ENCODE results near the gene KIF2C.
A peak's percentile ranks its signal among the peaks of the same experiment; 100 is the strongest.
"Not testable (repeated sequence)": the region's sequence is repeated elsewhere in the genome, so short reads cannot be mapped to it uniquely, and the experiment has no call there.

KIF2C gene
- total RNA-seq, result 6.5 to 42.7 (median 21.8) reads per million in 18 experiments

- peak; percentile 99 for DNase-seq
Observed at GRCh38 chr1:44739307-44740178, at the start of gene KIF2C. KIF2C (plus strand) TSS chr1:44739837; CDS start chr1:44739933, 96 bp downstream.

DNA sequence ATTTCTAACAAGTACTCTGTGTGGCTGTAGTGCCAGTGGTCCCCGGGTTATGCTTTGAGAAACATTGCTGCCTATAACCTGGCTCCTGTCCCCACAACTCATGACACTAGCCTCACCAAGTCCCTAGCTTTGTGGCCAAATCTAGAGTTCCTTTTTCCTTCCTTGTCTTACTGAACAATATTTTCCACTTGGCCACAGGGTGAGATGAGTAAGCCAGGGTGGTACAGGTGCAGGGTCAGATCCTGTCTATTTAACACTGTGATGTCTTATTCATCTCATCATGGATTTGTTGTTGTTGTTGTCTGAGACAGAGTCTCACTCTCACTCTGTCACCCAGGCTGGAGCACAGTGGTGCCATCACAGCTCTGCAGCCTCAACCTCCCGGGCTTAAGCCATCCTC is 46.5 kb upstream of the KIF2C start:
- DNase-seq, result peak in 1 of 2 donors; percentile 31

- peak; percentile 23 to 37 for DNase-seq
Observed at GRCh38 chr1:44693900-44694299, 45.7 kb upstream of the KIF2C start.

DNA sequence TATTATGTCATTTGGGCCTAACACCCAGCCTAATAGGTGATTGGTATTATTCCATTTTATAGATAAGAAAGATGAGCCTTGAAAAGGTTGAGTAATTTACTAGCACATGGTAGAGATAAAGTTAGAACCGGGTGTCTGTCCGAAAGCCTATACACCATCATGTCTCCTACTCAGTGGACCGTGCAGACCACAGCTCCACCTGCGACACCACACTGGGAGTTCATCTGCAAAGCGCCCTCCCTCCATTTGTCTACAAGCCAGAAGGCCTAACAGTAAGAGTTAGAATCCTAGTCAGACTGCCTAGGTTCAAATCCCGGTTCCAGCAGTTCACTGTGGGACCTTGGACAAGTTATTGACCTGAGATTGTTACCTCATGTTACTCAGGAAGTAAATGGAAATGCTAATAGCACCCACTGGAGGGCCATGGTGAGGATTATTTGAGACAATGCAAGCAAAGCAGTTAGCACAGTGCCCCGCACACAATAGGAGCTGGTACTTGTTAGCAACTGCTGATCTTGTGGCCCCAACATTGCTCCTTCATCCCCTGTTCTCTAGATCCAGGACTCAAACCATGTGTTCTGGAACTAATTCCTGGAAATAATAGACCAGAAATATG is 44.7 kb upstream of the KIF2C start:
- no peak for DNase-seq

- DNase-seq, result no peak
Observed at GRCh38 chr1:44695671-44696070, 44.0 kb upstream of the KIF2C start.

- no peak for DNase-seq
Observed at GRCh38 chr1:44696101-44696500, 43.5 kb upstream of the KIF2C start.

DNA sequence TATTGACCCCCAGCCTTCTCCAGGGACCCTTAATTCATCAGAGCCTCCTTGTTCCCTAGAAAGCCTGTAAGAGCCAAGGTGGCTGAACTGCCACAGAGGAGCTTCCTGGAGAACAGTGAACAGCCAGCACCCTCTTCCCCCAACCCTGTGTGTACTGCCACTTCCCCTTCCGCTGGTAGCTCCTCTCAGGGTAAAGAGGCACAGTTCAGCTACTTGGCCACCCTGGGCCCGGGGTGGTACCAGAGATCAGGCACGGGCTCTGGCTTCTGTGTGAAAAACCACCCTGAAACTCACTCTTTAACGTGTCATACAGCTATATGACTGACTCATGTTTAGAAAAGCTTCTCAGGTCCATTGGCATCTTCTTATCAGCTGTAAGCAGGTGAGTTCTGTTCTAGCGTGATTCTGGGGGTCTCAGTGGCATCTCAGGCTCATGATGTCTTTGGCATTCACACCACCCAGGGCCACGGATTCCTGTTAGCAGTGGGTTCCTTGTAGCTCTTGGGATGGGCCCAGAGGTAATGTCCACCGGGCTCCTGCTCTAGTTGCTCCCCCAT is 42.8 kb upstream of the KIF2C start:
- DNase-seq, result peak; percentile 39 to 67

DNA sequence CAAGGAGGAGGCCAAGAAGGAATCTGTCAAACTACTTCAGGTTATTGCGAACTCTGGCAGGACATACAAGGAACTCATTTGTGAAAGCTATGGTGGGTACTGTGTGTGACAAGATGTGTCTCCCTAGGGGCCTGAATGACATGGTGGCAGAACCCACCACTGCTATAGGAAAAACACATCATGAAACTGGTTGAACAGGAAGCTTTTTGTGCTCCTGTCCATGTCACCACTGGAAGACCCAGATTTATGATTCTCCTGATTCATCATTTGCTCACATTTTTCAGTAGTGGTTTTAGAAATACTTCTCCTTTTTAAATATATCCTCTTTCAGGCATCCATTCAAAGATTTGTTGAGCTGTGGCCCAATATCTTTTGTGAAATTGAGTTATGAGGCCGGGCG is 41.5 kb upstream of the KIF2C start:
- DNase-seq, result peak; percentile 42 to 72

DNA sequence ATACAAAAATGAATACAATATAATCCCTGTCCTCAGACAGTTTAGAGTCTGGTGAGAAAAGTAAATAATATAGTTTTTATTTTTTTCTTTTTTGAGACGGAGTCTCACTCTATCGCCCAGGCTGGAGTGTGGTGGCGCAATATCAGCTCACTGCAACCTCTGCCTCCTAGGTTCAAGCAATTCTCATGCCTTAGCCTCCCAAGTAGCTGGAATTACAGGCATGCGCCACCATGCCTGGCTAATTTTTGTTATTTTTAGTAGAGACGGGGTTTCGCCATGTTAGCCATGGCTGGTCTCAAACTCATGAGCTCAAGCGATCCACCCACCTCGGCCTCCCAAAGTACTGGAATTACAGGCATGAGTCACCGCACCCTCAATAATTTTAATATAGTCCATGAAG is 40.3 kb upstream of the KIF2C start:
- DNase-seq, result not testable (repeated sequence)

- no peak for DNase-seq
Observed at GRCh38 chr1:44700573-44700972, 39.1 kb upstream of the KIF2C start.

- DNase-seq, result no peak
Observed at GRCh38 chr1:44701141-44701573, 38.5 kb upstream of the KIF2C start.

DNA sequence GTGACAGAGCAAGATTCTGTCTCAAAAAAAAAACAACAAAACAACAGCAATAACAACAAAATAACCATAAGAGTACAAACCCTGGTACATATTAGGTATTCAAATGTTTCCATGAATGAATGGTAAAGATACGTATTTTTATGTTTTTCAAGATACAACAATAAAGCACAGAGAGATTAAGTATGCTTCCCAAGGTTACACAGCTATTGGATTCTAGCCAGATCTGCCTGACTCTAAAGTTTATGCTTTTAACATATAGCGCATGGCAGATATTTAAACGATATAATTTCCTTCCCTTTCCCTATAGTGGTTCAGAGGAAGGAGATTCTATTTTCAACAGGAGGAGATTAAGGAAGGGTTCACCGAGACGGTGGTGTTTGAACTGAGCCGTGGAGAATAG is 34.2 kb upstream of the KIF2C start:
- DNase-seq, result no peak

GRCh38 chr1:44705938-44706337 is 33.7 kb upstream of the KIF2C start:
- no peak for DNase-seq

DNA sequence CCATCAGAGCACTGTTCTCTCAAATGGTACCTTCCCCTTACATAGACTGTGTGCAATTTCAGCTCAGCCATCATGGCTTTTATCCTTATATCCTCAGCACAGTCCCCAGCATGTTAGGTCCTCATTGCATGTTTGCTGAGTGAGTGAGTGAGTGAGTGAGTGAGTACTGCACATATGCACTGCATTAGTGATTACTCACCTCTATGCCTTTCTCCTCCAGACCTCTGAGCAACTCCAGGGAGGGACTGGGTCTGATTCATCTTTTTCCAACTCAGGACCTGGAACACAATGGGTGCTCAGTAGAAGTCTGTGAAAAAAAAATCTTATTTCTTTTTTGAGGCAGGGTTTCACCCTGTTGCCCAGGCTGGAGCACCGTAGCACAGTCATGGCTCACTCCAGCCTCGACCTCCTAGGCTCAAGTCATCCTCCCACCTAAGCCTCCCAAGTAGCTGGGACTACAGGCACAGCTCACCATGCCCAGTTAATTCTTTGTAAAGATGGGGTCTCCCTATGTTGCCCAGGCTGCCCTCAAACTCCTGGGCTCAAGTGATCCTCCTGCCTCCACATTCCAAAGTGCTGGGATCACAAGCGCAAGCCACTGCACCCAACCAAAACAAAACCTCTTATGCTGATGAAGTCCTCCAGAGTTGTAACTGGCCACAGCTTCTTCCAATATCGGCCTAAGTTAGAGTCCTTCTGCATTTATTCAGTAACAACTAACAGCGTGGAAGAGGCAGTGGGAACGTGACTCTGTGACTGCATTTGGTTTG is 32.3 kb upstream of the KIF2C start:
- DNase-seq, result no peak

DNA sequence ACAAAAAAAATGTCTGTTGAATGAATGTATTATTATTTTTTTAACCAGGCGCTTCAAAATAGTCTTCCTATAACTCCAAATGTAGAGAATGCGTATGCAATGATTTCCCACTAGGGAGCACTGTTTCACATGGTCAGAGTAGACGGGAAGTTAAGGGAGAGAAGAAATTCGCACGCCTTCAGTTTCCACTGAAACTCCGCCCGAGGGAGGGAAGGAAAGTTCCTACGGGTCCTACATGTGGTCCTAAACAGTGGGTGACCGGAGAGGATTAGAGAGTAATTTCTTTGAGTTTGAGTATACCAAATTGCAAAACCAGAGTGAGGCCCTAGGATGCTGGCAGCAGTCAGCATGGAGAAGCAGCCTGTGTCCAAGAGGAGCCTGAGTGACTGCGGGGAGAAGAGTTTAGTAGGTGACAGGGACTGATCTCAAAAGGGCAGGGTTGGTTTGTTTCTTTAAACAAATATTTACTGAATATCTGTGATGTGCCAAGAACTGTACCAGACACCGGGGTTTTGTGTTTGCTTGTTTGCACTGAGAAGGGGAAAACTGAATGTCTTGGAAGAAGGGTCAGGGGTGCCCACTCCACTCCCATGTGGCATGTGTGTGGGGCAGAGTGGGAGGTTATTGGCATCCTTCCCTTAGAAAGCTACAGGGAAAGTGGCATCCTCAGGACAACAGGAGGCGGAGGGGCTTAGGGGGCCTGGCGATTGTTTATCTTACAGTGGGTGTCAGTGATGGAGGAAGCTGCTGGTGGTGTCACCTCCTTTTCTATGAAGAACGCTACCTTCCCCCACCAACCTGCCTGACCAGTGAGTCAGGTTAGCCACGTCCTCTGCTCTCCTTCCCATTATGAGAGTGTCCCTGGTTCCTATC is 31.4 kb upstream of the KIF2C start:
- DNase-seq, result peak; percentile 77 to 79

DNA sequence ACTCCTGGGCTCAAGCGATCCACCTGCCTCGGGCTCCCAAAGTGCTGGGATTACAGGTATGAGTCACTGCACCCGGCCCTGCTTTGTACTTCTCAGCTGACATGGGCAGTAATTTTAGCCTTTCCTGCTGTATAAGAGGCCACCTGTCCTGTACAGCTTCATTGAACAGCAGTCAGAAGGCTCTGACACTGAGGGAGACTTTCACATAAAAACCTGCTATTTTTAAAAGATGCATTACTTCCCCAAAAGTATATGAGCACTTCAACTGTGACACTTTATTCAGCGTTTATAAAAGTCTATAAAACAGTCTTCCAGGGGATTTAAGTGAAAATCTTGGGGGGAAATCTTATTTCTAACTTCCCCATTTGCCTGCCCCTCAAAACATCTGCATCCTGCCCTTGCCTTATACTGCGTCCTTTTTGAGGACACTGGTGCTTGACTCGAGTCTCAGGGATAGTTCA is 26.3 kb upstream of the KIF2C start:
- no peak for DNase-seq

DNA sequence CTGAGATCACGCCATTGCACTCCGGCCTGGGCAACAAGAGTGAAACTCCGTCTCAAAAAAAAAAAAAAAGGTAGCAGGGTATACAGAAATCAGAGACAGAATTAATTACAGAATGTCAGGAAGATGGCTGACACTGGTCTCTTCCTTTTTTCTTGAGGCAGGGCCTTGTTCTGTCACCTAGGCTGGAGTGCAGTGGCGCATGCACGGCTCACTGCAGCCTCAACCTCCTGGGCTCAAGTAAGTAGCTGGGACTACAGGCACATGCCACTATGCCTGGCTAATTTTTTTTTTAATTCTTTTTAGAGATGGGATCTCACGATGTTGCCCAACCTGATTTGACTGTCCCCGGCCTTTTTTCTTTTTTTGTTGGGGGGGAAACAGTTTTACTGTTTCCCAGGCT is 25.1 kb upstream of the KIF2C start:
- no peak for DNase-seq

- DNase-seq, result peak; percentile 85 to 90
Observed at GRCh38 chr1:44714944-44715571, 24.6 kb upstream of the KIF2C start.

GRCh38 chr1:44717156-44717555 is 22.5 kb upstream of the KIF2C start:
- DNase-seq, result no peak

GRCh38 chr1:44717653-44718052 is 22.0 kb upstream of the KIF2C start:
- DNase-seq, result no peak

DNA sequence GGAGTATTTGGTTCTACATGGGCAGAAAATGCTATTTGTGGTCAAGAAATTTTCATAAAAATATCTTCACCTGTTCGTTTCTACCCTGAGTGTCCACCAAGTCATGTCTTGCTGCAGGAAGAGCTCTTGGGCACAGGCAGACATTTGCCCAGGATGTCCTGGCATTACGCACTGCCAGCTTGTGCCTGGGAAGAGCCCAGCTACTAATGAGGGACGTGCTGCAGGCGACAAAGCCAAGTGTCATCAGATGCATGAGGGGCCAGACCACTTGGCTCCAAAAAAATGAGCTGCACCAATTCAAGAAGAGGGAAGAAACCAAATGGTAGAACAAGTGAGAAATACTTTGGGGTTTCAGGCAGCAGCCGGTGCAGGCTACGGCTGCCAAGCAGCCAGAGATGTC is 21.5 kb upstream of the KIF2C start:
- DNase-seq, result no peak

Data from inflammatory macrophage (primary cell).